H9 (cell line): Measurements from ENCODE around the gene MDH2. TPM values are rescaled to one million over a fixed set of nuclear protein-coding genes. Genes with fewer than 3 reads are reported as not detected.

Experiments used
- DNase-seq: peaks from one replicate; pipeline ENCODE4 v3.0.0-alpha.2; 2017
- H2AFZ ChIP-seq: one replicate; pipeline ENCODE4 v1.6.1; 2013; ENCODE audit warnings: mild to moderate bottlenecking, low read length, control low read depth, moderate library complexity
- H2AK5ac ChIP-seq: 2 replicates; pipeline ENCODE4 v1.6.1; 2013; ENCODE audit warnings: low read length, control low read depth, mixed read lengths; ENCODE audit not compliant: insufficient read length
- H2BK120ac ChIP-seq: one replicate; pipeline ENCODE4 v1.6.1; 2013; ENCODE audit warnings: low read depth, mild to moderate bottlenecking, low read length, control low read depth, inconsistent platforms; ENCODE audit not compliant: poor library complexity, severe bottlenecking
- H2BK12ac ChIP-seq: 2 replicates; pipeline ENCODE4 v1.6.1; 2013; ENCODE audit warnings: low read length, control low read depth, mixed read lengths, low read depth; ENCODE audit not compliant: insufficient read length
- H2BK15ac ChIP-seq: 2 replicates; pipeline ENCODE4 v1.6.1; 2013; ENCODE audit warnings: low read depth, low read length, control low read depth
- H2BK20ac ChIP-seq: one replicate; pipeline ENCODE4 v1.6.1; 2013; ENCODE audit warnings: low read depth, mild to moderate bottlenecking, low read length, control low read depth, inconsistent platforms; ENCODE audit not compliant: poor library complexity, severe bottlenecking
- H2BK5ac ChIP-seq: 2 replicates; pipeline ENCODE4 v1.6.1; 2013; ENCODE audit warnings: low read length, control low read depth, mixed read lengths; ENCODE audit not compliant: insufficient read length
- H3K14ac ChIP-seq: 2 replicates; pipeline ENCODE4 v1.6.1; 2013; ENCODE audit warnings: low read length, control low read depth; ENCODE audit not compliant: insufficient read depth
- H3K18ac ChIP-seq: 2 replicates; pipeline ENCODE4 v1.6.1; 2013; ENCODE audit warnings: low read depth, mild to moderate bottlenecking, mixed read lengths, low read length, control low read depth; ENCODE audit not compliant: insufficient read length
- H3K23ac ChIP-seq: 2 replicates; pipeline ENCODE4 v1.6.1; 2013; ENCODE audit warnings: low read length, control low read depth, mixed read lengths, low read depth; ENCODE audit not compliant: insufficient read length
- H3K23me2 ChIP-seq: 2 replicates; pipeline ENCODE4 v1.6.1; 2013; ENCODE audit warnings: low read depth, mild to moderate bottlenecking, mixed read lengths, low read length, control low read depth; ENCODE audit not compliant: insufficient read length, poor library complexity, severe bottlenecking
- H3K27ac ChIP-seq: 2 replicates; pipeline ENCODE4 v1.5.1; 2013; ENCODE audit warnings: low read length, control low read depth, mixed read lengths, low read depth; ENCODE audit not compliant: insufficient read length
- H3K27me3 ChIP-seq: 2 replicates; pipeline ENCODE4 v1.6.1; 2013; ENCODE audit warnings: low read length, control low read depth, inconsistent platforms; ENCODE audit not compliant: insufficient read depth
- H3K4ac ChIP-seq: 2 replicates; pipeline ENCODE4 v1.6.1; 2013; ENCODE audit warnings: low read depth, mild to moderate bottlenecking, control low read depth, inconsistent platforms, low read length, moderate library complexity
- H3K4me1 ChIP-seq: 2 replicates; pipeline ENCODE4 v1.6.1; 2013; ENCODE audit warnings: low read length, control low read depth, inconsistent platforms; ENCODE audit not compliant: insufficient read depth
- H3K4me2 ChIP-seq: 2 replicates; pipeline ENCODE4 v1.6.1; 2013; ENCODE audit warnings: low read length, control low read depth, mixed read lengths; ENCODE audit not compliant: insufficient read length, insufficient read depth
- H3K56ac ChIP-seq: 2 replicates; pipeline ENCODE4 v1.6.1; 2013; ENCODE audit warnings: low read depth, mild to moderate bottlenecking, mixed read lengths, low read length, control low read depth; ENCODE audit not compliant: insufficient read length
- H3K79me1 ChIP-seq: 2 replicates; pipeline ENCODE4 v1.6.1; 2013; ENCODE audit warnings: low read depth, mild to moderate bottlenecking, moderate library complexity, low read length, control low read depth, inconsistent platforms; ENCODE audit not compliant: insufficient read depth, poor library complexity, severe bottlenecking
- H3K79me2 ChIP-seq: 2 replicates; pipeline ENCODE4 v1.6.1; 2013; ENCODE audit warnings: low read length, control low read depth, inconsistent platforms; ENCODE audit not compliant: insufficient read depth
- H3K9ac ChIP-seq: 2 replicates; pipeline ENCODE4 v1.6.1; 2013; ENCODE audit warnings: low read length, control low read depth, mixed read lengths; ENCODE audit not compliant: insufficient read length; ENCODE audit errors: extremely low read depth
- H3K9me3 ChIP-seq: one replicate; pipeline ENCODE4 v1.6.1; 2013; ENCODE audit warnings: low read depth, low read length, inconsistent platforms; ENCODE audit not compliant: control insufficient read depth
- H3T11ph ChIP-seq: one replicate; pipeline ENCODE4 v1.6.1; 2013; ENCODE audit warnings: mild to moderate bottlenecking, low read length, control low read depth, inconsistent platforms
- H4K20me1 ChIP-seq: one replicate; pipeline ENCODE4 v1.6.1; 2013; ENCODE audit not compliant: control insufficient read depth, insufficient read length, insufficient read depth
- H4K5ac ChIP-seq: 2 replicates; pipeline ENCODE4 v1.6.1; 2013; ENCODE audit warnings: low read depth, mild to moderate bottlenecking, mixed read lengths, low read length, control low read depth; ENCODE audit not compliant: insufficient read length
- H4K8ac ChIP-seq: replicated peaks from 2 replicates; pipeline ENCODE4 v1.6.1; 2013; ENCODE audit warnings: low read length, control low read depth, mixed read lengths, low read depth; ENCODE audit not compliant: insufficient read length
- H4K91ac ChIP-seq: 2 replicates; pipeline ENCODE4 v1.6.1; 2013; ENCODE audit warnings: low read depth, mild to moderate bottlenecking, moderate library complexity, mixed read lengths, low read length, control low read depth; ENCODE audit not compliant: insufficient read length
- H3K27ac Mint-ChIP-seq, 3 experiments: 2 replicates in 2 of 3; 3 replicates in 1 of 3; pipeline ENCODE4 v1.8.0; 2020 to 2021; ENCODE audit warnings: mixed read lengths in 3 of 3, mild to moderate bottlenecking in 1 of 3, moderate library complexity in 1 of 3
- H3K27me3 Mint-ChIP-seq: 2 replicates; pipeline ENCODE4 v1.8.0; 2021; ENCODE audit warnings: low read depth, mild to moderate bottlenecking, moderate library complexity, mixed read lengths
- H3K36me3 Mint-ChIP-seq, 3 experiments: 2 replicates in 2 of 3; 3 replicates in 1 of 3; pipeline ENCODE4 v1.8.0; 2020 to 2021; ENCODE audit warnings: low read depth in 3 of 3, mixed read lengths in 3 of 3; ENCODE audit not compliant: insufficient read depth in 1 of 3
- H3K4me1 Mint-ChIP-seq, 2 experiments: 2 replicates each; pipeline ENCODE4 v1.8.0; 2020; ENCODE audit warnings: mixed read lengths in 2 of 2
- H3K4me3 Mint-ChIP-seq, 2 experiments: 2 replicates in 1 of 2; 3 replicates in 1 of 2; pipeline ENCODE4 v1.8.0; 2020 to 2021; ENCODE audit warnings: mild to moderate bottlenecking in 2 of 2, mixed read lengths in 2 of 2, moderate library complexity in 1 of 2
- H3K9me3 Mint-ChIP-seq, 2 experiments: 2 replicates in 1 of 2; 3 replicates in 1 of 2; pipeline ENCODE4 v1.8.0; 2020; ENCODE audit warnings: mild to moderate bottlenecking in 2 of 2, mixed read lengths in 2 of 2, moderate library complexity in 1 of 2
- CTCF ChIP-seq: fragments of 200-600 bp; sonication (generic); conservative IDR thresholded peaks from 3 replicates; pipeline ENCODE4 v1.8.0; 2021; ENCODE audit warnings: antibody characterized with exemption, mild to moderate bottlenecking
- WGBS: extraction: QIAGEN DNeasy Blood & Tissue Kit; methylation state at CpG from one replicate; pipeline ENCODE4 v1.1.7; 2013; ENCODE audit warnings: missing lambda C conversion rate, low lambda C conversion rate, mixed read lengths; ENCODE audit not compliant: insufficient read length; ENCODE audit errors: extremely low coverage; 5-methylcytosine and 5-hydroxymethylcytosine counted together
- total RNA-seq: library from RNA; stranded (reverse); gene quantifications from 2 replicates; pipeline ENCODE4 v1.2.1, GENCODE V29; 2021

MDH2 gene
- total RNA-seq, 1 experiment from 2014 or later: 260 TPM

GRCh38 chr7:76011442-76011861 lies 36.5 kb upstream of the MDH2 start:
- H3K9ac ChIP-seq: no peak overlapping the region
- no peak overlapping the region for H3K23ac ChIP-seq
- H2AFZ ChIP-seq: no peak overlapping the region
- H2BK5ac ChIP-seq: no peak overlapping the region
- no peak overlapping the region for H4K91ac ChIP-seq
- H2AK5ac ChIP-seq: no peak overlapping the region
- H3K27ac ChIP-seq: no peak overlapping the region
- H3K79me1 ChIP-seq: no peaks in the 10 kb centered on the region
- H2BK20ac ChIP-seq: no peak overlapping the region
- no peak overlapping the region for H3K14ac ChIP-seq
- peaks cover 6 to 17% (median 8%) of the 10 kb centered on the region in 3 experiments; a peak in 6 of 7 replicates for H3K36me3 Mint-ChIP-seq
- H3K9me3 Mint-ChIP-seq: no peaks in the 10 kb centered on the region
- 0 out of 4 replicates have a peak, but pooled peaks cover 0 to 2% of the 10 kb centered on the region in 2 experiments for H3K4me1 Mint-ChIP-seq
- no peak overlapping the region for H3K4me2 ChIP-seq
- no peaks in the 10 kb centered on the region for H3K4me1 ChIP-seq
- no peak overlapping the region for H4K5ac ChIP-seq
- H2BK120ac ChIP-seq: no peak overlapping the region
- no peaks in the 10 kb centered on the region for H3K79me2 ChIP-seq
- no peak overlapping the region for H2BK15ac ChIP-seq
- H3K27ac Mint-ChIP-seq: peak overlapping the region in 1 of 3 experiments; percentile 29; a peak in 1 of 7 replicates
- H3K4ac ChIP-seq: no peak overlapping the region
- H3T11ph ChIP-seq: no peak overlapping the region
- H3K27me3 Mint-ChIP-seq: no peaks in the 10 kb centered on the region
- DNase-seq: no peak
- no peak overlapping the region for H3K56ac ChIP-seq
- no peaks in the 10 kb centered on the region for H3K27me3 ChIP-seq
- H3K18ac ChIP-seq: no peak overlapping the region
- TF ChIP-seq CTCF: no peak
- H4K20me1 ChIP-seq: no peaks in the 10 kb centered on the region
- H4K8ac ChIP-seq: no peak overlapping the region
- H3K23me2 ChIP-seq: no peaks in the 10 kb centered on the region
- no peaks in the 10 kb centered on the region for H3K9me3 ChIP-seq
- H3K4me3 Mint-ChIP-seq: no peak overlapping the region
- no CpG with 5 or more reads among the region's 8 CpGs for WGBS
- H2BK12ac ChIP-seq: no peak overlapping the region
